H1 (cell line): ENCODE data around the gene SH3RF2. TPM values are rescaled to one million over a fixed set of nuclear protein-coding genes. Genes with fewer than 3 reads are reported as not detected.

Experiments
- CTCF ChIA-PET: fragments of 300-600 bp; sonication (Branson Sonifier 250); formaldehyde crosslinking; loops from one replicate; lab custom pipeline; 2021; ENCODE audit not compliant: partially characterized antibody; lab: Charles Lee
- POLR2A ChIA-PET: fragments of 300-600 bp; sonication (Branson Sonifier 250); formaldehyde crosslinking; loops from one replicate; lab custom pipeline; 2021; ENCODE audit warnings: inconsistent platforms; ENCODE audit not compliant: partially characterized antibody; lab: Charles Lee
- DNase-seq, 2 experiments: peaks; one replicate each; pipeline versions ENCODE4 v3.0.0 to v3.0.0-alpha.2; 2010 to 2022; ENCODE audit warnings: low spot score in 2 of 2, low read depth in 1 of 2, mixed read lengths in 1 of 2
- FAIRE-seq: peaks from 2 replicates; lab custom pipeline; 2011; peaks lifted over from hg19 to GRCh38; lab: Jason Lieb, UNC
- H2AFZ ChIP-seq: 2 replicates; pipeline ENCODE4 v1.8.1; 2012; ENCODE audit warnings: low read length, inconsistent platforms
- H2AK5ac ChIP-seq: 2 replicates; pipeline ENCODE4 v1.6.1; 2013; ENCODE audit warnings: low read depth, low read length
- H2BK120ac ChIP-seq: replicated peaks from 2 replicates; pipeline ENCODE3; 2013; ENCODE audit warnings: low read depth, low read length, inconsistent platforms
- H2BK12ac ChIP-seq: 2 replicates; pipeline ENCODE4 v1.6.1; 2013; ENCODE audit warnings: low read depth, low read length
- H2BK15ac ChIP-seq: 2 replicates; pipeline ENCODE4 v1.6.1; 2013; ENCODE audit warnings: low read length
- H2BK20ac ChIP-seq: 2 replicates; pipeline ENCODE4 v1.6.1; 2013; ENCODE audit warnings: low read length
- H2BK5ac ChIP-seq: 2 replicates; pipeline ENCODE4 v1.6.1; 2013; ENCODE audit warnings: low read depth, low read length
- H3K14ac ChIP-seq: 2 replicates; pipeline ENCODE4 v1.6.1; 2013; ENCODE audit warnings: inconsistent platforms; ENCODE audit not compliant: insufficient read length
- H3K18ac ChIP-seq: 2 replicates; pipeline ENCODE4 v1.6.1; 2013; ENCODE audit warnings: low read length; ENCODE audit errors: extremely low read depth
- H3K23ac ChIP-seq: 2 replicates; pipeline ENCODE4 v1.6.1; 2013; ENCODE audit warnings: inconsistent platforms; ENCODE audit not compliant: insufficient read length
- H3K23me2 ChIP-seq: 2 replicates; pipeline ENCODE4 v1.6.1; 2013; ENCODE audit warnings: low read depth, low read length
- H3K27ac ChIP-seq: 2 replicates; pipeline ENCODE4 v1.6.1; 2011; ENCODE audit warnings: low read depth, low read length, inconsistent platforms
- H3K27me3 ChIP-seq, 4 experiments: replicated peaks in 1 of 4; 1 replicate in 1 of 4; 2 replicates in 3 of 4; pipeline versions ENCODE4 v1.6.1 to v1.8.1; 2011 to 2013; ENCODE audit warnings: low read length in 3 of 4, mild to moderate bottlenecking in 3 of 4, inconsistent platforms in 2 of 4, mixed read lengths in 2 of 4, moderate library complexity in 1 of 4; ENCODE audit not compliant: control insufficient read depth in 3 of 4, insufficient read depth in 3 of 4; ENCODE audit errors: extremely low read depth in 1 of 4
- H3K36me3 ChIP-seq, 4 experiments: 2 replicates each; pipeline versions ENCODE4 v1.6.1 to v1.8.1; 2011 to 2013; ENCODE audit warnings: mild to moderate bottlenecking in 4 of 4, low read length in 3 of 4, moderate library complexity in 2 of 4, control low read depth in 1 of 4, inconsistent platforms in 1 of 4; ENCODE audit not compliant: insufficient read depth in 4 of 4, control insufficient read depth in 2 of 4
- H3K4ac ChIP-seq: replicated peaks from 2 replicates; pipeline ENCODE3; 2013; ENCODE audit warnings: low read length, low read depth, mixed read lengths, inconsistent platforms; ENCODE audit not compliant: insufficient read length
- H3K4me1 ChIP-seq, 4 experiments: replicated peaks in 1 of 4; 1 replicate in 1 of 4; 2 replicates in 3 of 4; pipeline versions ENCODE4 v1.6.1 to v1.8.1; 2011 to 2013; ENCODE audit warnings: low read length in 3 of 4, inconsistent platforms in 2 of 4, mixed read lengths in 1 of 4; ENCODE audit not compliant: insufficient read depth in 4 of 4, control insufficient read depth in 3 of 4
- H3K4me2 ChIP-seq, 2 experiments: 2 replicates each; pipeline versions ENCODE4 v1.6.1 to v1.8.1; 2011 to 2013; ENCODE audit warnings: low read depth in 2 of 2, low read length in 2 of 2, control low read depth in 1 of 2, inconsistent platforms in 1 of 2, mild to moderate bottlenecking in 1 of 2; ENCODE audit not compliant: insufficient read depth in 1 of 2
- H3K4me3 ChIP-seq, 4 experiments: fragments of 200-600, 300-600 bp in 1 of 4; sonication (generic), shearing (Covaris generic), sonication (Bioruptor Twin) in 1 of 4; 2 replicates each; pipeline versions ENCODE4 v1.5.1 to v1.8.1; 2011 to 2016; ENCODE audit warnings: low read length in 4 of 4, low read depth in 3 of 4, control low read depth in 2 of 4, inconsistent platforms in 2 of 4, mild to moderate bottlenecking in 2 of 4, mixed read lengths in 1 of 4, moderate library complexity in 1 of 4; ENCODE audit not compliant: insufficient read depth in 2 of 4; ENCODE audit errors: extremely low read depth in 1 of 4
- H3K56ac ChIP-seq: replicated peaks from 2 replicates; pipeline ENCODE3; 2013; ENCODE audit warnings: low read depth, mild to moderate bottlenecking, mixed read lengths, low read length, inconsistent platforms; ENCODE audit not compliant: insufficient read length
- H3K79me1 ChIP-seq: 2 replicates; pipeline ENCODE4 v1.6.1; 2013; ENCODE audit warnings: low read depth, low read length, control low read depth
- H3K79me2 ChIP-seq, 2 experiments: 2 replicates each; pipeline versions ENCODE4 v1.6.1 to v1.8.1; 2012 to 2013; ENCODE audit warnings: low read length in 2 of 2, mild to moderate bottlenecking in 2 of 2, inconsistent platforms in 1 of 2; ENCODE audit not compliant: insufficient read depth in 2 of 2, control insufficient read depth in 1 of 2
- H3K9ac ChIP-seq, 4 experiments: replicated peaks in 1 of 4; 1 replicate in 1 of 4; 2 replicates in 3 of 4; pipeline versions ENCODE4 v1.6.1 to v1.8.1; 2011 to 2013; ENCODE audit warnings: low read depth in 3 of 4, low read length in 3 of 4, control low read depth in 2 of 4, mild to moderate bottlenecking in 2 of 4, moderate library complexity in 2 of 4, inconsistent platforms in 1 of 4; ENCODE audit errors: extremely low read depth in 1 of 4
- H3K9me3 ChIP-seq, 2 experiments: 2 replicates each; pipeline versions ENCODE4 v1.6.1 to v1.8.1; 2012 to 2013; ENCODE audit warnings: mild to moderate bottlenecking in 2 of 2, moderate library complexity in 2 of 2, control low read depth in 1 of 2, inconsistent platforms in 1 of 2, low read depth in 1 of 2, low read length in 1 of 2, mixed read lengths in 1 of 2; ENCODE audit not compliant: insufficient read depth in 2 of 2
- H4K20me1 ChIP-seq, 2 experiments: replicated peaks in 1 of 2; 2 replicates each; pipeline versions ENCODE3 to v1.8.1; 2011 to 2013; ENCODE audit warnings: inconsistent platforms in 2 of 2, low read length in 2 of 2, mild to moderate bottlenecking in 1 of 2; ENCODE audit not compliant: insufficient read depth in 2 of 2, control insufficient read depth in 1 of 2
- H4K5ac ChIP-seq: 2 replicates; pipeline ENCODE4 v1.6.1; 2013; ENCODE audit warnings: low read length, low read depth, mixed read lengths, inconsistent platforms; ENCODE audit not compliant: insufficient read length
- H4K8ac ChIP-seq: 2 replicates; pipeline ENCODE4 v1.8.0; 2013; ENCODE audit warnings: mild to moderate bottlenecking, moderate library complexity, low read length, inconsistent platforms; ENCODE audit not compliant: insufficient read depth; ENCODE audit errors: extremely low read depth
- H4K91ac ChIP-seq: replicated peaks from 2 replicates; pipeline ENCODE3; 2013; ENCODE audit warnings: low read length, mixed read lengths, inconsistent platforms; ENCODE audit not compliant: insufficient read length
- ASH2L ChIP-seq: fragments of 200-600, 300-600 bp; sonication (generic); IDR thresholded peaks from one replicate; pipeline ENCODE4 v1.7.1; 2017; ENCODE audit warnings: low read length
- BCL11A ChIP-seq, 2 experiments: IDR thresholded peaks; one replicate each; pipeline ENCODE4 v1.6.1; 2011; ENCODE audit warnings: low read depth in 2 of 2, low read length in 2 of 2, mild to moderate bottlenecking in 2 of 2
- CBX5 ChIP-seq: fragments of 300-800, 300-1000 bp; sonication (generic); IDR thresholded peaks from 2 replicates; pipeline ENCODE4 v1.7.1; 2016; ENCODE audit warnings: antibody characterized with exemption, low read length, low read depth
- CBX8 ChIP-seq: fragments of 300-800, 300-1000 bp; sonication (generic); IDR thresholded peaks from 2 replicates; pipeline ENCODE4 v1.7.1; 2016; ENCODE audit warnings: low read depth, low read length, borderline replicate concordance
- CEBPB ChIP-seq: IDR thresholded peaks from 2 replicates; pipeline ENCODE4 v1.6.1; 2012; ENCODE audit warnings: low read depth, low read length
- GABPA ChIP-seq: IDR thresholded peaks from 2 replicates; pipeline ENCODE4 v1.6.1; 2011; ENCODE audit warnings: mild to moderate bottlenecking, low read length, moderate library complexity, borderline replicate concordance; ENCODE audit not compliant: insufficient read depth
- GTF2F1 ChIP-seq: IDR thresholded peaks from 2 replicates; pipeline ENCODE4 v1.6.1; 2012; ENCODE audit warnings: low read depth, low read length, improper control_type of control experiment, borderline replicate concordance
- HDAC6 ChIP-seq: IDR thresholded peaks from one replicate; pipeline ENCODE4 v1.7.1; 2012; ENCODE audit warnings: low read depth, mild to moderate bottlenecking, inconsistent platforms, low read length, moderate library complexity
- KDM5A ChIP-seq: fragments of 200-600 bp; IDR thresholded peaks from 2 replicates; pipeline ENCODE4 v1.7.1; 2012; ENCODE audit warnings: mild to moderate bottlenecking, low read length, inconsistent platforms, mixed read lengths
- MAX ChIP-seq: IDR thresholded peaks from 2 replicates; pipeline ENCODE4 v1.6.1; 2012; ENCODE audit warnings: inconsistent platforms
- SAP30 ChIP-seq: fragments of 300-600 bp; sonication (generic); IDR thresholded peaks from 2 replicates; pipeline ENCODE4 v1.7.1; 2012; ENCODE audit warnings: low read length, moderate library complexity, mild to moderate bottlenecking, inconsistent platforms; ENCODE audit not compliant: insufficient read depth, insufficient replicate concordance
- SP2 ChIP-seq: IDR thresholded peaks from 2 replicates; pipeline ENCODE4 v1.6.1; 2012; ENCODE audit warnings: mild to moderate bottlenecking, low read length, inconsistent platforms
- SRF ChIP-seq: IDR thresholded peaks from 2 replicates; pipeline ENCODE4 v1.6.1; 2011; ENCODE audit warnings: mild to moderate bottlenecking, low read depth, low read length, moderate library complexity
- YY1 ChIP-seq: IDR thresholded peaks from 2 replicates; pipeline ENCODE4 v1.6.1; 2011; ENCODE audit warnings: low read depth, mild to moderate bottlenecking, low read length
- ZNF274 ChIP-seq: IDR thresholded peaks from 2 replicates; pipeline ENCODE4 v1.7.0; 2012; ENCODE audit warnings: low read length, borderline replicate concordance; ENCODE audit errors: extremely low read depth
- WGBS, 2 experiments: shearing (Covaris generic) in 1 of 2; methylation state at CpG; one replicate each; pipeline versions ENCODE4 v1.1.6 to v1.1.7; 2013 to 2015; ENCODE audit warnings: low lambda C conversion rate in 2 of 2, mixed read lengths in 2 of 2, inconsistent platforms in 1 of 2, low coverage in 1 of 2, missing lambda C conversion rate in 1 of 2; ENCODE audit not compliant: insufficient replicate concordance in 2 of 2, insufficient coverage in 1 of 2, insufficient read length in 1 of 2; ENCODE audit errors: extremely low coverage in 1 of 2, missing lambda C conversion rate in 1 of 2; 5-methylcytosine and 5-hydroxymethylcytosine counted together
- polyA plus RNA-seq, 7 experiments: library from polyadenylated mRNA; depleted of rRNA in 3 of 7; stranded (reverse) in 5 of 7; unstranded in 2 of 7; fragments of >200 nt in 5 of 7; fragments of 200-250 nt in 2 of 7; gene quantifications; 1 replicate in 5 of 7; 2 replicates in 1 of 7; 4 replicates in 1 of 7; pipeline versions ENCODE4 v1.2.1 to v1.2.3, GENCODE V29; 2011 to 2013; ENCODE audit warnings: missing spikeins in 2 of 7, mixed read lengths in 2 of 7
- total RNA-seq: library from RNA; stranded (reverse); fragmentation: NEBNext Ultra II Directional; extraction: Animal tissue kit (Norgen Biotek cat#: 25700); gene quantifications from 2 replicates; pipeline ENCODE4 v1.2.1, GENCODE V29; 2021

SH3RF2 gene
- total and polyA plus RNA-seq, 2 of the 8 experiments (the other 6 are each of a cell fraction or from before 2014, with no cell fraction given) = 0.80 to 0.95 TPM

DNA sequence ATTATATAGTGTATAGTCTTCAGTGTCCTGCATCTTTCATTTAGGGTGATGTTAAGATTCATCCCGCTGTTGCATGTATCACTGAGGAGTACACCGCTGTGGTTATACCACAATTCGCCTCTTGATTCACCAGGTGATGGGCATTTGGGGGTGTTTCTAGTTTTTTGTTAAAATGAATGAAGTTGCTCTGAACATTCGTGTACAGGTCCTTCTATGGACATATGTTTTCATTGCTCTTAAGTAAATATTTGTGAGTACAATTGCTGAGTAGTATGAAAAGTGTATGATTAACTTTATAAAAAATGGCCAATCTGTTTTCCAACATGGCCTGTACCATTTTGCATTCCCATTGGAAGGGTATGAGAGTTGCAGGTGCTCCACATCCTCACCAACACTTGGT lies 107.3 kb downstream of the SH3RF2 start:
- Histone ChIP-seq H4K20me1 (no peaks in the 10 kb centered on the region), H2AK5ac (no peak overlapping the region), H3K23ac (no peak overlapping the region), H3K4me1 (no peaks in the 10 kb centered on the region), H3K9ac (no peak overlapping the region), H2AFZ (no peak overlapping the region), H3K14ac (no peak overlapping the region), H3K27ac (no peak overlapping the region), H2BK12ac (no peak overlapping the region), H4K5ac (no peak overlapping the region), H2BK120ac (no peak overlapping the region), H3K4ac (no peak overlapping the region), H3K18ac (no peak overlapping the region), H3K79me2 (no peaks in the 10 kb centered on the region), H2BK5ac (no peak overlapping the region), H3K27me3 (no peaks in the 10 kb centered on the region), H2BK15ac (no peak overlapping the region), H3K9me3 (no peaks in the 10 kb centered on the region), H4K8ac (no peak overlapping the region), H2BK20ac (no peak overlapping the region), H3K56ac (no peak overlapping the region), H3K23me2 (no peaks in the 10 kb centered on the region), H3K79me1 (no peaks in the 10 kb centered on the region), H4K91ac (no peak overlapping the region), H3K36me3 (no peaks in the 10 kb centered on the region), H3K4me3 (no peak overlapping the region), H3K4me2 (no peak overlapping the region)
- WGBS, 2 experiments = 95% methylated on average over 4 of the region's 4 CpGs; no CpG with 5 or more reads in 1 of the 2 experiments
- CTCF ChIA-PET = interaction anchor here (1.1 to 6.1 kb wide), 3 partner anchors 7 to 188 kb away, joined by 4 to 77 read pairs (median 23); no protein-coding TSS in a partner anchor
- no peak for FAIRE-seq
- POLR2A ChIA-PET = no interaction called here
- no peak for DNase-seq
- TF ChIP-seq GABPA (no peak), CBX5 (no peak), BCL11A (IDR thresholded peaks at IDR 0.05; ENCODE audit: low read depth in 2 of 2, low read length in 2 of 2) (no peak), ZNF274 (no peak), CEBPB (no peak), GTF2F1 (no peak), SP2 (no peak), CBX8 (no peak), SRF (no peak), SAP30 (no peak), ASH2L (no peak), MAX (no peak), HDAC6 (no peak), YY1 (no peak), KDM5A (no peak)
